Panc1 (cell line): ENCODE data around the gene SERPINE3.

Experiments
- POLR2AphosphoS5 ChIP-seq: IDR thresholded peaks from 2 replicates; pipeline ENCODE4 v1.6.1; 2012; ENCODE audit warnings: mild to moderate bottlenecking, low read depth, low read length, moderate library complexity
- TCF7L2 ChIP-seq: IDR thresholded peaks from 2 replicates; pipeline ENCODE4 v1.6.1; 2011; ENCODE audit warnings: mild to moderate bottlenecking, low read depth, low read length, inconsistent platforms
- TF ChIP-seq, protein P1 (sequence below), 2 experiments: IDR thresholded peaks; 2 replicates each; pipeline ENCODE4 v1.6.1; 2011 to 2012; ENCODE audit warnings: low read depth in 2 of 2, control low read depth in 1 of 2, low read length in 1 of 2, mild to moderate bottlenecking in 1 of 2, moderate library complexity in 1 of 2; ENCODE audit not compliant: insufficient read depth in 1 of 2

DNA sequence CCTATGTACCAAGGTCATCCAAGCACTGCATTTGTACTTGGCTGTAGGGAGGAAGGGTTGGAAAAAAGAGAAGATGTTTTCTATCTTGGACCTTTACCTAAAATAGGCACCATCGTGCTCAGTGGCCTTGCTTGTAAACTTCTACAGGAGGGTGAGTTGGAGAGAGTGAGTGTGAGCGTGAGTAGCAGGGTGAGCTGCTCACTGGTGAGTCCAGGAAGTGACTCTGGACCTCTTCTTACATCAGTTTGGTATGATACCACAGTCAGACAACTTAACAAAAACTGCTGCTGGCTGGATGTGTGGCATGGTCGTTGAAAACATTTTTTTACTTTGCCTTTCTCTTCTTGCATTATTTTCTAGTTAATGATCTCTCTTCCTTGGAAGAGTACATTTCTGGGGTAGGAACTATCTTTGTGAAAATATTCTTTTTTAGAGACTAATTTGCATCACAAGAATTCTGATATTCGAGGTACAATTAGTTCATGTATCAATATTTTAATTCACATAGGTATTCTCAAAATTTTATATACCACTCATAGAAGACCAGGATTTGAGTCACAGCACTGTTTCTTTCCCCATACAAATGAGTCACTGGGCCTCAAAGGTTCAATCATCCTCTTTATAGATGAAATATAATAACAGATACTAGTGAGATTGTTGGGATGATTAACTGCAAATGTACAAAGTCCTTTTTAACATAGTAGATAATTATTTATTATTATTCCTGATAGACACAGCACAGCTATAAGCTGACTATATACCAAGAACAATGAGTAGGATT lies 651 bp downstream of the SERPINE3 start:
- TF ChIP-seq, protein P1, sequence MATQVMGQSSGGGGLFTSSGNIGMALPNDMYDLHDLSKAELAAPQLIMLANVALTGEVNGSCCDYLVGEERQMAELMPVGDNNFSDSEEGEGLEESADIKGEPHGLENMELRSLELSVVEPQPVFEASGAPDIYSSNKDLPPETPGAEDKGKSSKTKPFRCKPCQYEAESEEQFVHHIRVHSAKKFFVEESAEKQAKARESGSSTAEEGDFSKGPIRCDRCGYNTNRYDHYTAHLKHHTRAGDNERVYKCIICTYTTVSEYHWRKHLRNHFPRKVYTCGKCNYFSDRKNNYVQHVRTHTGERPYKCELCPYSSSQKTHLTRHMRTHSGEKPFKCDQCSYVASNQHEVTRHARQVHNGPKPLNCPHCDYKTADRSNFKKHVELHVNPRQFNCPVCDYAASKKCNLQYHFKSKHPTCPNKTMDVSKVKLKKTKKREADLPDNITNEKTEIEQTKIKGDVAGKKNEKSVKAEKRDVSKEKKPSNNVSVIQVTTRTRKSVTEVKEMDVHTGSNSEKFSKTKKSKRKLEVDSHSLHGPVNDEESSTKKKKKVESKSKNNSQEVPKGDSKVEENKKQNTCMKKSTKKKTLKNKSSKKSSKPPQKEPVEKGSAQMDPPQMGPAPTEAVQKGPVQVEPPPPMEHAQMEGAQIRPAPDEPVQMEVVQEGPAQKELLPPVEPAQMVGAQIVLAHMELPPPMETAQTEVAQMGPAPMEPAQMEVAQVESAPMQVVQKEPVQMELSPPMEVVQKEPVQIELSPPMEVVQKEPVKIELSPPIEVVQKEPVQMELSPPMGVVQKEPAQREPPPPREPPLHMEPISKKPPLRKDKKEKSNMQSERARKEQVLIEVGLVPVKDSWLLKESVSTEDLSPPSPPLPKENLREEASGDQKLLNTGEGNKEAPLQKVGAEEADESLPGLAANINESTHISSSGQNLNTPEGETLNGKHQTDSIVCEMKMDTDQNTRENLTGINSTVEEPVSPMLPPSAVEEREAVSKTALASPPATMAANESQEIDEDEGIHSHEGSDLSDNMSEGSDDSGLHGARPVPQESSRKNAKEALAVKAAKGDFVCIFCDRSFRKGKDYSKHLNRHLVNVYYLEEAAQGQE (IDR thresholded peaks at IDR 0.05; ENCODE audit: insufficient read depth in 1 of 2, low read depth in 2 of 2, low read length in 1 of 2), result no peak
- TF ChIP-seq POLR2AphosphoS5 (no peak), TCF7L2 (no peak)
